Peyer's patch (tissue), 4 donors: Measurements from ENCODE around the gene TOM1L2.

Experiments
- CTCF ChIP-seq, 6 experiments: fragments of 450-650 bp in 4 of 6; fragments of 200-600 bp in 2 of 6; sonication (generic) in 1 of 6; IDR thresholded peaks; one replicate each; pipeline ENCODE4 v1.5.1; 2017 to 2019; ENCODE audit warnings: antibody characterized with exemption in 6 of 6, mild to moderate bottlenecking in 3 of 6, moderate library complexity in 1 of 6
- POLR2A ChIP-seq, 2 donors: fragments of 450-650 bp; IDR thresholded peaks; one replicate each; pipeline ENCODE4 v1.5.1; 2017; ENCODE audit warnings: antibody characterized with exemption in 2 of 2, mild to moderate bottlenecking in 2 of 2, moderate library complexity in 2 of 2

GRCh38 chr17:17947966-17948365, 24.2 kb downstream of the TOM1L2 start:
- no peak for TF ChIP-seq CTCF (IDR thresholded peaks at IDR 0.05)
- no peak for TF ChIP-seq POLR2A (IDR thresholded peaks at IDR 0.05)
